Activated naive CD8-positive, alpha-beta T cell (primary cell): ENCODE measurements around the gene GPR137C.

Experiments
- H3K27ac Mint-ChIP-seq: one replicate; pipeline ENCODE4 v1.8.0; 2021; ENCODE audit warnings: mixed read lengths
- H3K27me3 Mint-ChIP-seq: one replicate; pipeline ENCODE4 v1.8.0; 2021; ENCODE audit warnings: mixed read lengths
- H3K36me3 Mint-ChIP-seq: one replicate; pipeline ENCODE4 v1.8.0; 2021; ENCODE audit warnings: mixed read lengths
- H3K4me1 Mint-ChIP-seq: one replicate; pipeline ENCODE4 v1.8.0; 2021; ENCODE audit warnings: low read depth, mixed read lengths
- H3K4me3 Mint-ChIP-seq: one replicate; pipeline ENCODE4 v1.8.0; 2021; ENCODE audit warnings: mild to moderate bottlenecking, mixed read lengths
- H3K9me3 Mint-ChIP-seq: one replicate; pipeline ENCODE4 v1.8.0; 2021; ENCODE audit warnings: low read depth, mixed read lengths

GPR137C gene

DNA sequence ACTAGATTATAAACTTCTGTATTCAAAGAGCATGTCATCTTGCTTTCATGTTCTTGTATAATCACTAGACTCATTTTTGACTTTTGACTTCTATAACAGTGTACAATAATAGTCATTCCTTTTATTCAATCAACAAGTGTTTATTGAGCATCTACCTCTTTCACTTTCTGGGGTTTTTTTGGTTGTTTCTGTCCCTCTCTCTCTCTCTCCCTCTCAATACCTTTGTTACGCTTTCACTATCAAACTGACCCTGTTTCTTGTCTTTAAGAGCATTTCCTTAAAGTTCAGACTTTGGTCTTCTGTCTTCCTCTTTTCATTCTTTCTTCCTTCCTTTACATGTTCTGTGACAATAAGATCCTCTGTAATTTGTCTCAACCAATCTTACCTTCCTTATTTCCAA, 49.5 kb downstream of the GPR137C start:
- Mint-ChIP-seq H3K9me3 (peaks cover 7% of the 10 kb centered on the region), H3K36me3 (peaks cover 10% of the 10 kb centered on the region), H3K4me1 (peaks cover 2% of the 10 kb centered on the region)

DNA sequence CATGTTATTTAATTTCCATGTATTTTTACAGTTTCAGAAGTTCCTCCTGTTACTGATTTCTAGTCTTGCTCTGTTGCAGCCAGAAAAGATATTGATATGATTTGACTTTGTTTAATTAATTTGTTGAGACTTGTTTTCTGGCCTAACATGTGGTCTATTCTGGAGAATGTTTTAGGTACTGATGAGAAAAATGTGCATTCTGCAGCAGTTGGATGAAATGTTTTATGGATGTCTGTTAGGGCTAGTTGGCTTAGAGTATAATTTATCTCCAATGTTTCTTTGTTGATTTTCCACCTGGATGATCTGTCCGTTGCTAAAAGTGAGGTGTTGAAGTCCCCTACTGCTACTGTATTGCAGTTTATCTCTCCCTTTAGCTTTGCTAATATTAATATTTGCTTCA, 54.4 kb downstream of the GPR137C start:
- H3K36me3 Mint-ChIP-seq = peaks cover 10% of the 10 kb centered on the region
- H3K27me3 Mint-ChIP-seq = peaks cover 3% of the 10 kb centered on the region
- H3K9me3 Mint-ChIP-seq = peaks cover 6% of the 10 kb centered on the region
- H3K27ac Mint-ChIP-seq = no peak overlapping the region
- no peak overlapping the region for H3K4me3 Mint-ChIP-seq
- peaks cover 2% of the 10 kb centered on the region for H3K4me1 Mint-ChIP-seq

More for the DNA sequence above, 49.5 kb downstream of the GPR137C start:
- Mint-ChIP-seq H3K4me3 (no peak overlapping the region), H3K27ac (no peak overlapping the region), H3K27me3 (no peaks in the 10 kb centered on the region)

DNA sequence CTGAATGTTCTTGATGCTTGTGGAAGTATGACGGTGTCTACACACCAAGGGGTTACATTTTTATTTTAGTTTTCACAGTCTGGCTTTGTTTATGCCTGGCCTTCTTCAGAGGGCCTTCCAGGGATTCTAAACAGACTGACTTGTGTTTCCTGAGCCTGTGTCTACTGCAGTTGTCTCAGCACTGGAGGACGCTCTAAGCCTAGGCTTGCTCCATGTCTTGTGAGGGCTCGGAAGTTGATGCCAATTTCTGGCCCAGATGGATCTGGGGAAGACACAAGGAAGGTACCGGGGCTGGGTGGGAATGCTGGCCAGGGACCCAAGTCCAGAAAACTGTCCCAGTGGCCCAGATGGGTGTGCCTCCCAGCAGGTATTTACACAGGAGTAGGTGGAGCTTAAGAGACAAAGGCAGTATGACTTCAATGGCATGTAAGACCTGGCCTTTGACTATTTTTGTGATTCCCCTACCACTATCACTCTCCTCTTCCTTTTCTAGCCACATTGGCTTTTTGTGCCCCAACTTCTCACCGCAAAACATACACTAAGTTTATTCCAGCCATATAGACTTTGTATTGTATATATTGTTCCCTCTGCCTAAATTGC, 56.9 kb downstream of the GPR137C start:
- no peak overlapping the region for H3K27ac Mint-ChIP-seq
- no peak overlapping the region for H3K4me3 Mint-ChIP-seq
- H3K27me3 Mint-ChIP-seq = peaks cover 3% of the 10 kb centered on the region
- H3K36me3 Mint-ChIP-seq = peaks cover 10% of the 10 kb centered on the region
- no peaks in the 10 kb centered on the region for H3K4me1 Mint-ChIP-seq
- peaks cover 6% of the 10 kb centered on the region for H3K9me3 Mint-ChIP-seq

DNA sequence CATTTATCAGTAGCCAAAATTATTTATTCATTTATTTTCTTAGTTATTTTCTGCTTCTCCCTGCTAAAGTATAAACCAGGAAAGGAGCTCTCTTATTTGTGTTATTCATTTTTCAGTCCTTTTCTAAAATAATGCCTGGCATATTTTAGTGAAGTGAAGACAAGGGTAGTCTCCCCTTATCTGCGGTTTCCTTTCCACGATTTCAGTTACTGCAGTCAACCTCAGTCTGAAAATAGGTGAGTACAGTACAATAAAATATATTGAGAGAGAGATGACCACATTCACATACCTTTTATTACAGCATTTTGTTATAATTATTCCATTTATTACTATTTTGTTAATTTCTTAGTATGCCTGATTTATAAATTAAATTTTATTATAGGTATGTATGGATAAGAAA, 57.6 kb downstream of the GPR137C start:
- peaks cover 1% of the 10 kb centered on the region for H3K9me3 Mint-ChIP-seq
- H3K4me3 Mint-ChIP-seq = no peak overlapping the region
- H3K27ac Mint-ChIP-seq = no peak overlapping the region
- no peaks in the 10 kb centered on the region for H3K4me1 Mint-ChIP-seq
- H3K36me3 Mint-ChIP-seq = peaks cover 7% of the 10 kb centered on the region
- peaks cover 3% of the 10 kb centered on the region for H3K27me3 Mint-ChIP-seq

DNA sequence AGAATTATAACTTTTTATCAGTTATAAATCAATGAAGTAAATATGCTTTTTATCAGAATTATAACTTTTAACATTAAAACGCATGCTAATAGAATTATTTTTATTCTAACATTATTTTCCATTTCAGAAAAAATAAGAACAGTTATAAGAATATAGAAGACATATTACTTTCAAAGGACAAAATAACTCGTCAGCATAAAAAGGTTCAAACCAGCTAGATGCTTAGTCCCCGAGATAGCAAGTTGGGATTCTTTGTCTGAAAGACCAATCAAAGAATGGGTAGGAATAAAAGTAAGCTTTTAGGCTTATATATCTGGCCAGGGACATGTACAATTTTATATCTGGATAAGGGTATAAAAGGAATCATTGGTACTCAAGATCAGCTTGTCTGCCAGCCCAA, 66.0 kb downstream of the GPR137C start:
- Mint-ChIP-seq H3K4me3 (no peak overlapping the region), H3K27ac (no peak overlapping the region), H3K9me3 (no peaks in the 10 kb centered on the region), H3K4me1 (no peaks in the 10 kb centered on the region), H3K27me3 (peaks cover 1% of the 10 kb centered on the region), H3K36me3 (peaks cover 2% of the 10 kb centered on the region)

DNA sequence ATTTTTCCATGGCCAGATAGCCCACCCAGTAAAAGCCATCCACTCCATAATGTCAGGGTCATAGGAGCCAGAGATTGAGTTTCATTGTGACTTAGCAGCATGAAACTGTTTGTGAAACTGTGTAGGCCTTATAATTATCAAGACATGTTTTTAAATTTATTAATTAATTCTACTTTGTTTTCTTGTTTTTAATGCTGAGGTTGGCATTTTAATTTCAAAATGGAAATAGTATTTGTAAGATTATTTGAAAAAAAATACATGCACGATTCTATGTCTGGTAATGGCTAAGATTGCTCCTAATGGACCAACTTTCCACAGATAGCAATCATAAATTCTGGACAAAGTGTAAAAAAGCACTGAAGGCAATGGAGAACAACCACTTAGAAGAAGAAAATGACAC, 67.1 kb downstream of the GPR137C start:
- H3K9me3 Mint-ChIP-seq = no peaks in the 10 kb centered on the region
- peaks cover 2% of the 10 kb centered on the region for H3K36me3 Mint-ChIP-seq

DNA sequence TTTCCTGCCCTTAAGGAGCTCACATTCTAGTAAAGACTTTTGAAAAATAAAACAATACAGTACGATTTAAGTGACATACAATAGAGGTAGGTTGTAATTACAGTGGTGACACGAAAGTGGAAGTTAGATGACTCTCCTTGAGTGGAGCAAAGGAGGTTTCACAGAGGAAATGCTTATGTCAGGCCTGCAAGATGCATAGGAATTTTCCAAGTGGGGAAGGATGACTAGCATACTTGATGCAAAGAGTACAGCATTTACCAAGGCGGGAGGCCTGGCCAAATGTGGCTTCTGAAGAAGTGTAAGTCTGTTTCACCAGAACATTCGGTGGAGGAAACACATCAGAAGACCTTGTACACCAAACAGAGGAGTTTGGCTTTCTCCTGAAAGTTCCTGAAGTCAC, 87.5 kb downstream of the GPR137C start:
- Mint-ChIP-seq H3K36me3 (peaks cover 17% of the 10 kb centered on the region), H3K4me3 (no peak overlapping the region), H3K4me1 (peaks cover 7% of the 10 kb centered on the region), H3K9me3 (peaks cover 10% of the 10 kb centered on the region), H3K27me3 (no peaks in the 10 kb centered on the region), H3K27ac (peak overlapping the region; percentile 36)

More for the DNA sequence above, 67.1 kb downstream of the GPR137C start:
- no peak overlapping the region for H3K4me3 Mint-ChIP-seq
- peaks cover 1% of the 10 kb centered on the region for H3K27me3 Mint-ChIP-seq
- no peaks in the 10 kb centered on the region for H3K4me1 Mint-ChIP-seq
- no peak overlapping the region for H3K27ac Mint-ChIP-seq

DNA sequence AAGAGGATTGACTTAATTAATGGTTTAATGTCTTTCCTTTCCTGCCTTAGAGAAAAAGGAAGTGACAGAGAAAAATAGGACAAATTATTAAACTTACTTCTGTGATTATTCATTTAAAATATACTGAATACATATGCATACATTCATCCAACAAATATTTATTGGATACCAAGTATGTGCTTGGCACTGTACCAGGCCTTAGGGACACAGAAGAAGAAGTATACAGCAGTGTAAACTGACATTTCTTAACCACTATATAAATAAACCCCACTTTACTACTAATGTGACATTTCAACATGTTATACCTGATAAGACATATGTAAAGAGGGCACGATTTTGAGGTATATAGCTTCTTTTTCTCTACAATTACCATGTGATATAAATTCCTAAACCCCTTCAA, 89.1 kb downstream of the GPR137C start:
- Mint-ChIP-seq H3K27ac (no peak overlapping the region), H3K36me3 (peaks cover 22% of the 10 kb centered on the region), H3K4me3 (no peak overlapping the region), H3K4me1 (peaks cover 7% of the 10 kb centered on the region), H3K27me3 (no peaks in the 10 kb centered on the region), H3K9me3 (peaks cover 10% of the 10 kb centered on the region)

DNA sequence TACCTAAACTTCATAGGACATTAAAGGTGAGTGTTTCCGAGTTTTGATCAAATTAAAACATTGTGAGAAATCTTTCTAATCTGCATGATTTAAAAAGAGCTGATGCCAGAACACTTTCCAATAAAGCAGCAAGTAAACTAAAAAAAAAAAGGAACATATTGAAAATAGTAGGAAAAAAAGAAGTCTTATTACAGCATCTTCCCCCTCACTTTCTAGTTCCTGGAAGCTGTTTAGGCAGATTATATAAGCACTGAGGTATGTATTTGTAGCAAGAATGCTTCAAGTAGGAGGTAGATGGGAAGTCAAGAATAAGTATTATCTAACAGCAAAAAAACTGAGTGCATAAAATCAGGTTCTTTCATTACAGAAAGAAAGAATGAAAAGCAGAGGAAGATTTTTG, 96.9 kb downstream of the GPR137C start:
- Mint-ChIP-seq H3K4me3 (no peak overlapping the region), H3K27me3 (no peaks in the 10 kb centered on the region), H3K36me3 (peaks cover 20% of the 10 kb centered on the region), H3K4me1 (no peaks in the 10 kb centered on the region), H3K27ac (no peak overlapping the region), H3K9me3 (no peaks in the 10 kb centered on the region)

DNA sequence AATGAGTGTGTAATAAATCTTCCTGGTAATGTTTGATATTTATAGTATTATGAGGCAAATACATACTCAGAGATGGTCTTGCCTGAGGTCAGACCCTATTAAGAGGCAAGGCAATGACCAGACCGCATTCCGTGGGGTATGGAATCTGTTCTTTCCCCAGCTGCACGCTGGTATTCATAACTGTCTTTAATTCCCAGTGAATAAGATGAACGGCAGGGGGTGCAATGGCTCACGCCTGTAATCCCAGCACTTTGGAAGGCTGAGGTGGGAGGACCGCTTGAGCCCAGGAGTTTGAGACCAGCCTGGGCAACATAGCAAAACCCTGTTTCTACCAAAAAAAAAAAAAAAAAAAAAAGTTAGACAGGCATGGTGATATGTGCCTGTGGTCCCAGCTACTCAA, 98.1 kb downstream of the GPR137C start:
- no peak overlapping the region for H3K27ac Mint-ChIP-seq
- H3K4me3 Mint-ChIP-seq = no peak overlapping the region
- H3K27me3 Mint-ChIP-seq = no peaks in the 10 kb centered on the region
- H3K36me3 Mint-ChIP-seq = peaks cover 22% of the 10 kb centered on the region
- no peaks in the 10 kb centered on the region for H3K4me1 Mint-ChIP-seq
- no peaks in the 10 kb centered on the region for H3K9me3 Mint-ChIP-seq

DNA sequence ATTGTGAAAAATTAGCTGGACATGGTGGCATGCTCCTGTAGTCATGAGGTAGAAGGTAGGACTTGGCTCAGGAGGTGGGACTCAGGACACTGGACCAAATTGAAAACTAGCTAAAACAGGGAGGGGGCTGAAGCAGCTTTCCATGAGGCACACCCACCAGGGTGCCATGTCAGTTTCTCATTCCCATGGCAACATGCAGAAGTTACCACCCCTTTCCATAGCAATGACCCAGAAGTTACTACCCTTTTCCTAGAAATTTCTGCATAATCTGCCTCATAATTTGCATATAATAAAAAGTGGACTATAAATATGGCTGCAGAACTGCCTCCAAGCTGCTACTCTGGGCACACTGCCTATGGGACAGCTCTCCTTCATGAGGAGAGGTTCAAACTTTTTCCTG, 104.3 kb downstream of the GPR137C start:
- H3K4me3 Mint-ChIP-seq = no peak overlapping the region
- H3K4me1 Mint-ChIP-seq = no peaks in the 10 kb centered on the region
- no peak overlapping the region for H3K27ac Mint-ChIP-seq
- no peaks in the 10 kb centered on the region for H3K27me3 Mint-ChIP-seq
- peaks cover 10% of the 10 kb centered on the region for H3K36me3 Mint-ChIP-seq
- no peaks in the 10 kb centered on the region for H3K9me3 Mint-ChIP-seq

DNA sequence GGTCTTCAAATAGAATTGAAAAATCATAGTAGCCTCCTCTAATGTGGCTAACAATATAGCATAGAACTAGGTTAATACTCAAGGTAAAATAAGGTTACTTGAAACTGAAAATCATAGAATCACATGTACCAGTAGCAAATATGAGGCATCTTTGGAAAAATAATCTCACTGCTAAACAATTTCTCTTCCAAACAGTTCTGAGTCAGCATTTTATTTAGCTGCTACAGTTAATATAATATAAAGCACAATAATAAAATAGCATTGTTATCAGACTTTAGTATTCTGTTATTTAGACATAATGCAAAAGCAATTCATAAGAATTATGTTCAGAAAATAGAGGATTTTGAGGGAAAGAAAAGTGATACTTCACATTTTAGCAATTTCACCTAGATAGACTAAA, 107.7 kb downstream of the GPR137C start:
- Mint-ChIP-seq H3K36me3 (peaks cover 6% of the 10 kb centered on the region), H3K27ac (no peak overlapping the region), H3K4me1 (no peaks in the 10 kb centered on the region), H3K9me3 (no peaks in the 10 kb centered on the region), H3K27me3 (no peaks in the 10 kb centered on the region), H3K4me3 (no peak overlapping the region)

DNA sequence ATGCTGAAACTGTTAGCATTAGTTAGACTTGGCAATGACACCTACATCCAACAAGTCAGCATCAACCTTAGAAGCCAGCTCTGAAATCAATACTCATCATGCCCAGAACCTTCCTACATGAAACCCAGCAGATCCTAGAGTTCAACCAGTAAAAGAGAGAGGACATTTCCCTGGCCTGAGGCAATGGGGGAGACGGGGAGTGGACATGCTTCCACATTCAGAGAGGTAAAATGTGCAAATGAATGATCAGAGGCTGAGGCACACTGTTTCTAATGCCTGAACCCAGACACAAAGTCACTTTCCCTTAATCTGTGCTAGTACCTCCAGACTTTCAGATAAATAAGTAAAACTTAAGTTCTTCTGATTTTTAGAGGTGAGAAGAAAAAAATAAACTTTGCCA, 108.2 kb downstream of the GPR137C start:
- Mint-ChIP-seq H3K9me3 (no peaks in the 10 kb centered on the region), H3K4me3 (no peak overlapping the region), H3K4me1 (no peaks in the 10 kb centered on the region), H3K27ac (no peak overlapping the region), H3K36me3 (peaks cover 7% of the 10 kb centered on the region), H3K27me3 (no peaks in the 10 kb centered on the region)

DNA sequence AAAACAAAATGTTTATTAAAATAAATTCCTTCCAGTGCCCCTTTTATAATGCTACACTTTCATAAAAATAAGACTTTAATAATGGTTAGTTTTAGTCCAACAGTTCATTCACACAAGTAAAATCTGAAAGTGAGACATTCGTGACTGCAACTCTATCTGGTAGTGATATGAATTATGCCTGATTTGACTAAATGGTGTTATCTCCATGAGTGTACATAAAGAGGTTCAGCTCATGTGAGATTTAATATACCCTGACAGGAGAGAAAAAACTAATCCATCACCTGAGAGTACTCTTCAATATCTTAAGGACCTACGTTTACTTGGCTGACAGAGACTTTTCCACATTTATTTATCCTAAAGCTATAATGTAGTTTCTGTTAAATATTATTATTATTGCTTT, 108.7 kb downstream of the GPR137C start:
- Mint-ChIP-seq H3K9me3 (no peaks in the 10 kb centered on the region), H3K27me3 (no peaks in the 10 kb centered on the region), H3K36me3 (peaks cover 6% of the 10 kb centered on the region), H3K27ac (no peak overlapping the region), H3K4me1 (no peaks in the 10 kb centered on the region), H3K4me3 (no peak overlapping the region)

DNA sequence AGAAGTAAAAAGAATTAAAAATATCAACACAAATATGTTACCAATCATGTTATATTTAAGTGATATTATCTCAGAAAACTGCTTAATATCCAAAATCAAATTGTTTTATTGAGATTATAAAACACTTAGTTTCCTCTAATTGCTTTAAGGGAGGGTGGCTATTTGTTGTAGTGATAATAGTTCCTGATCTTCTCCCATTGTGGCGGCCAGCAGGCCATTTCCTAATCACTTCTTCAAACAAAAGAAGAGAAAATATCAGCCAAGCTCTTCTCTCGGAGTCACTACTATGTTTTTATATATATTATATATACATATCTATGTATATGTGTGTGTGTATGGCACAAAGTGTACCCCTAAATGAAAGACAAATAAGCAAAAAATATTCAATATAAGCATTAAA, 111.2 kb downstream of the GPR137C start:
- Mint-ChIP-seq H3K4me3 (no peak overlapping the region), H3K27me3 (no peaks in the 10 kb centered on the region), H3K27ac (no peak overlapping the region), H3K4me1 (no peaks in the 10 kb centered on the region), H3K9me3 (no peaks in the 10 kb centered on the region), H3K36me3 (peaks cover 8% of the 10 kb centered on the region)

DNA sequence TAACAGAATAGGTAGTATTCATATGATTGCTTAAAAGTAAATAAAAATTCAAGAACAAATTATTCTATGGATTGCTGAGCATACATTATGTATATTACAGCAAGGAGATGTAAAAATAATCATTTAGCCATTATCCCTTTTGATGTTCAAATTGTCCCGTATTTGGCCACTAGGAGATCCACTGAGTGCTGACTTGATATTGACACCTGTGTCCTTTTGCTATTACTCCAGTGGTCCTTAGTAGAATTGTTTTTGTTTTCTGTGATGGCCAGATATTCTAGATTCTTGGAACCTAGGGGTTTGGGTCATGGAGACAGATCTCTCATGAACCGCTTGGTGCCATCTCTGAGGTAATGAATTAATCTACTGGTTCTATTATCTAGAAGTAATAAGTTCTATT, 126.0 kb downstream of the GPR137C start:
- Mint-ChIP-seq H3K27me3 (no peaks in the 10 kb centered on the region), H3K4me3 (no peak overlapping the region), H3K4me1 (peaks cover 7% of the 10 kb centered on the region), H3K9me3 (no peaks in the 10 kb centered on the region), H3K27ac (no peak overlapping the region), H3K36me3 (peaks cover 8% of the 10 kb centered on the region)
